GM12865 (cell line): ENCODE measurements around the gene ATP9B.

Experiments used
- DNase-seq: peaks from one replicate; pipeline ENCODE4 v3.0.0; 2010; ENCODE audit warnings: low read depth
- H3K4me3 ChIP-seq: 2 replicates; pipeline ENCODE4 v1.5.1; 2011; ENCODE audit warnings: mild to moderate bottlenecking, low read depth, low read length, control low read depth
- CTCF ChIP-seq: IDR thresholded peaks from 2 replicates; pipeline ENCODE4 v1.5.1; 2011; ENCODE audit warnings: low read length, control low read depth, low read depth, inconsistent platforms; ENCODE audit not compliant: insufficient read depth; ENCODE audit errors: missing control alignments

The ATP9B gene

GRCh38 chr18:79095216-79095615 lies 26.0 kb downstream of the ATP9B start:
- no peak for DNase-seq
- TF ChIP-seq CTCF = no peak
- no peak overlapping the region for H3K4me3 ChIP-seq

GRCh38 chr18:79100944-79101343 lies 31.8 kb downstream of the ATP9B start:
- no peak for TF ChIP-seq CTCF
- H3K4me3 ChIP-seq = no peak overlapping the region
- DNase-seq = no peak

GRCh38 chr18:79102886-79103285 lies 33.7 kb downstream of the ATP9B start:
- no peak for DNase-seq
- TF ChIP-seq CTCF = no peak
- no peak overlapping the region for H3K4me3 ChIP-seq

- H3K4me3 ChIP-seq = no peak overlapping the region
- DNase-seq = no peak
- TF ChIP-seq CTCF = no peak
Measured at GRCh38 chr18:79104137-79104536, 34.9 kb downstream of the ATP9B start.

- TF ChIP-seq CTCF = no peak
- DNase-seq = no peak
- H3K4me3 ChIP-seq = no peak overlapping the region
Measured at GRCh38 chr18:79105455-79105854, 36.3 kb downstream of the ATP9B start.

- DNase-seq = no peak
- H3K4me3 ChIP-seq = no peak overlapping the region
- no peak for TF ChIP-seq CTCF
Measured at GRCh38 chr18:79106084-79106483, 36.9 kb downstream of the ATP9B start.

GRCh38 chr18:79107886-79108285 lies 38.7 kb downstream of the ATP9B start:
- DNase-seq = no peak
- TF ChIP-seq CTCF = no peak
- no peak overlapping the region for H3K4me3 ChIP-seq
